GM23338 (cell line): ENCODE data around the gene GRIN3B.

Experiments
- EZH2phosphoT487 ChIP-seq: fragments of 200-600 bp; sonication (generic); IDR thresholded peaks from one replicate; pipeline ENCODE4 v1.8.1; 2018; ENCODE audit warnings: antibody characterized with exemption; ENCODE audit not compliant: unreplicated experiment
- POLR2AphosphoS5 ChIP-seq: IDR thresholded peaks from 2 replicates; pipeline ENCODE4 v1.6.1; 2016; ENCODE audit warnings: antibody characterized with exemption, low read depth
- TF ChIP-seq, protein P1 (sequence below), 2 experiments: fragments of 200-600 bp in 1 of 2; sonication (generic) in 1 of 2; conservative IDR thresholded peaks; 2 replicates each; pipeline versions ENCODE4 v1.5.1 to v1.6.1; 2016 to 2017; ENCODE audit warnings: antibody characterized with exemption in 2 of 2, low read depth in 2 of 2, mild to moderate bottlenecking in 2 of 2, moderate library complexity in 1 of 2
- TF ChIP-seq, protein P2 (sequence below): IDR thresholded peaks from one replicate; pipeline ENCODE4 v1.6.1; 2018; ENCODE audit warnings: antibody characterized with exemption; ENCODE audit not compliant: unreplicated experiment

DNA sequence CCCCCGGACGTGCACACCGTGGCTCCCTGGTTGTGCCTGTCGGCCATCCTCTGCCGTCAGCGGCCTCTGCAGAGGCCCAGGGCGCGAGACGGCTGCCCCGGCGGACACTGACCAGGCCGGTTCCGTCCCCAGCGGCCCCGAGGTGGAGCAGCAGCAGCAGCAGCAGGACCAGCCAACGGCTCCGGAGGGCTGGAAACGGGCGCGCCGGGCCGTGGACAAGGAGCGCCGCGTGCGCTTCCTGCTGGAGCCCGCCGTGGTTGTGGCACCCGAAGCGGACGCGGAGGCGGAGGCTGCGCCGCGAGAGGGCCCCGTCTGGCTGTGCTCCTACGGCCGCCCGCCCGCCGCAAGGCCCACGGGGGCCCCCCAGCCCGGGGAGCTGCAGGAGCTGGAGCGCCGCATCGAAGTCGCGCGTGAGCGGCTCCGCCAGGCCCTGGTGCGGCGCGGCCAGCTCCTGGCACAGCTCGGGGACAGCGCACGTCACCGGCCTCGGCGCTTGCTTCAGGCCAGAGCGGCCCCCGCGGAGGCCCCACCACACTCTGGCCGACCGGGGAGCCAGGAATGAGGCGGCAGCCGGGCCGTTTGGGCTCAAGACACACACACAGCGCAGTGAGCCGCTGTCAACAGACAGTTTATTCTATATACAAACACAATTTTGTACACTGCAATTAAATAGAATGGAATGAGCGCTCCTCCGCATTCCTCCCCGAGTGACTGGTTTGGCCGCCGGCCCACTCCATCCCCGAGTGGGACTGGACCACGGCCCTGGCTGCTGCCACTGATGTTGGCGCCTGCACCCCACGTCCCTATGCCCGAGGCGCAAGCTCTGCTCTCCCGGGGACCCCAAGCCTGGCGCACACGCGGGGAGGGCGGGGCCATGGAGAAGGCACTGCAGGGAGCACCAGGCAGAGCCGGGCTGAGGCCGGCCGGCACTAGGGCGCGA is 9.1 kb downstream of the GRIN3B start:
- TF ChIP-seq, protein P1, sequence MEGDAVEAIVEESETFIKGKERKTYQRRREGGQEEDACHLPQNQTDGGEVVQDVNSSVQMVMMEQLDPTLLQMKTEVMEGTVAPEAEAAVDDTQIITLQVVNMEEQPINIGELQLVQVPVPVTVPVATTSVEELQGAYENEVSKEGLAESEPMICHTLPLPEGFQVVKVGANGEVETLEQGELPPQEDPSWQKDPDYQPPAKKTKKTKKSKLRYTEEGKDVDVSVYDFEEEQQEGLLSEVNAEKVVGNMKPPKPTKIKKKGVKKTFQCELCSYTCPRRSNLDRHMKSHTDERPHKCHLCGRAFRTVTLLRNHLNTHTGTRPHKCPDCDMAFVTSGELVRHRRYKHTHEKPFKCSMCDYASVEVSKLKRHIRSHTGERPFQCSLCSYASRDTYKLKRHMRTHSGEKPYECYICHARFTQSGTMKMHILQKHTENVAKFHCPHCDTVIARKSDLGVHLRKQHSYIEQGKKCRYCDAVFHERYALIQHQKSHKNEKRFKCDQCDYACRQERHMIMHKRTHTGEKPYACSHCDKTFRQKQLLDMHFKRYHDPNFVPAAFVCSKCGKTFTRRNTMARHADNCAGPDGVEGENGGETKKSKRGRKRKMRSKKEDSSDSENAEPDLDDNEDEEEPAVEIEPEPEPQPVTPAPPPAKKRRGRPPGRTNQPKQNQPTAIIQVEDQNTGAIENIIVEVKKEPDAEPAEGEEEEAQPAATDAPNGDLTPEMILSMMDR (conservative IDR thresholded peaks at IDR 0.05; ENCODE audit: low read depth in 2 of 2) = no peak
- TF ChIP-seq EZH2phosphoT487 (no peak), POLR2AphosphoS5 (0 out of 2 replicates have a peak, but pooled peaks have one; percentile 1)
- TF ChIP-seq, protein P2, sequence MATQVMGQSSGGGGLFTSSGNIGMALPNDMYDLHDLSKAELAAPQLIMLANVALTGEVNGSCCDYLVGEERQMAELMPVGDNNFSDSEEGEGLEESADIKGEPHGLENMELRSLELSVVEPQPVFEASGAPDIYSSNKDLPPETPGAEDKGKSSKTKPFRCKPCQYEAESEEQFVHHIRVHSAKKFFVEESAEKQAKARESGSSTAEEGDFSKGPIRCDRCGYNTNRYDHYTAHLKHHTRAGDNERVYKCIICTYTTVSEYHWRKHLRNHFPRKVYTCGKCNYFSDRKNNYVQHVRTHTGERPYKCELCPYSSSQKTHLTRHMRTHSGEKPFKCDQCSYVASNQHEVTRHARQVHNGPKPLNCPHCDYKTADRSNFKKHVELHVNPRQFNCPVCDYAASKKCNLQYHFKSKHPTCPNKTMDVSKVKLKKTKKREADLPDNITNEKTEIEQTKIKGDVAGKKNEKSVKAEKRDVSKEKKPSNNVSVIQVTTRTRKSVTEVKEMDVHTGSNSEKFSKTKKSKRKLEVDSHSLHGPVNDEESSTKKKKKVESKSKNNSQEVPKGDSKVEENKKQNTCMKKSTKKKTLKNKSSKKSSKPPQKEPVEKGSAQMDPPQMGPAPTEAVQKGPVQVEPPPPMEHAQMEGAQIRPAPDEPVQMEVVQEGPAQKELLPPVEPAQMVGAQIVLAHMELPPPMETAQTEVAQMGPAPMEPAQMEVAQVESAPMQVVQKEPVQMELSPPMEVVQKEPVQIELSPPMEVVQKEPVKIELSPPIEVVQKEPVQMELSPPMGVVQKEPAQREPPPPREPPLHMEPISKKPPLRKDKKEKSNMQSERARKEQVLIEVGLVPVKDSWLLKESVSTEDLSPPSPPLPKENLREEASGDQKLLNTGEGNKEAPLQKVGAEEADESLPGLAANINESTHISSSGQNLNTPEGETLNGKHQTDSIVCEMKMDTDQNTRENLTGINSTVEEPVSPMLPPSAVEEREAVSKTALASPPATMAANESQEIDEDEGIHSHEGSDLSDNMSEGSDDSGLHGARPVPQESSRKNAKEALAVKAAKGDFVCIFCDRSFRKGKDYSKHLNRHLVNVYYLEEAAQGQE = no peak
